ENCODE data around the gene GRIK5.

Gene GRIK5

DNA sequence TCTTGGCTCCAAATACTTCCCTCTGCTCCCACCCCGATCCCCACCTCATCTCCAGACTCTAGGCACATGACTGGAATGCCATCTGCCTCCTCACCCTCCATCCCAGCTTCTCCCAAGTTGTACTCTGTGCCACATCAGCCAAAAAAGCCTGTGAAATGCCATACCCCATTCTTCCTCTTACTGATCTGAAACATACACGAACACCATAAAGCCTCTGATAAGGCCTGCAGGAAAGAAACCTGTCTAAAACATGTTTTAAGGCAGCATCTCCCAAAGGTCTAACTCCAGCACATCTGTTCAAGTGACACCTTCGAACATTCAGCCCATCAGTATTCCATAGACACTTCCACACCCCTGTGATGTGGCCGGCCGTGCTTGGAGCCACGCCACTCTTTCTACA, 5.6 kb downstream of the GRIK5 start:
- H3K4me3 ChIP-seq (ENCODE audit: low read depth, low read length): no peak overlapping the region
- TF ChIP-seq, protein P1, sequence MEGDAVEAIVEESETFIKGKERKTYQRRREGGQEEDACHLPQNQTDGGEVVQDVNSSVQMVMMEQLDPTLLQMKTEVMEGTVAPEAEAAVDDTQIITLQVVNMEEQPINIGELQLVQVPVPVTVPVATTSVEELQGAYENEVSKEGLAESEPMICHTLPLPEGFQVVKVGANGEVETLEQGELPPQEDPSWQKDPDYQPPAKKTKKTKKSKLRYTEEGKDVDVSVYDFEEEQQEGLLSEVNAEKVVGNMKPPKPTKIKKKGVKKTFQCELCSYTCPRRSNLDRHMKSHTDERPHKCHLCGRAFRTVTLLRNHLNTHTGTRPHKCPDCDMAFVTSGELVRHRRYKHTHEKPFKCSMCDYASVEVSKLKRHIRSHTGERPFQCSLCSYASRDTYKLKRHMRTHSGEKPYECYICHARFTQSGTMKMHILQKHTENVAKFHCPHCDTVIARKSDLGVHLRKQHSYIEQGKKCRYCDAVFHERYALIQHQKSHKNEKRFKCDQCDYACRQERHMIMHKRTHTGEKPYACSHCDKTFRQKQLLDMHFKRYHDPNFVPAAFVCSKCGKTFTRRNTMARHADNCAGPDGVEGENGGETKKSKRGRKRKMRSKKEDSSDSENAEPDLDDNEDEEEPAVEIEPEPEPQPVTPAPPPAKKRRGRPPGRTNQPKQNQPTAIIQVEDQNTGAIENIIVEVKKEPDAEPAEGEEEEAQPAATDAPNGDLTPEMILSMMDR (IDR thresholded peaks at IDR 0.05; ENCODE audit: low read depth, low read length, missing control alignments): no peak
- DNase-seq (ENCODE audit: low read depth): no peak

DNA sequence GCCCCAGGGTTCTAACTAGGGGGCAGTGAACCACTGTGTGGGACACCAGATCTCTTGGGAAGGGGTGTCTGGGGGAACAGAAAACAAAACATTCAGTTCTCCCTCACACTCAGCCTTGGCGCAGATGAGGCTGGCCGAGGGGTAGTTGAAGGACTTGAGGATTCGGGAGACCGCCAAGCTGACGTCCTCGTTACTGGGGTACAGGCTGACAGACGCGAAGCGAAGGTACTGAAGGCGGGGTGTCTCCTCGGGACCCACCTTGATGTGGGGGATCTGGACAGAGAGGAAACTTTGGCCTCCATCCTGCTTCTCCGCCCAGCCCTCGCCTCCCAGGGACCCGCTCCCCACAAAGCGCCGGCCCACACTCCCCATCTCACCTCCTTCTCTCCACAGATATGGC, 7.6 kb downstream of the GRIK5 start:
- H3K4me3 ChIP-seq (ENCODE audit: low read depth, low read length): no peak overlapping the region
- TF ChIP-seq, protein P1 (IDR thresholded peaks at IDR 0.05; ENCODE audit: low read depth, low read length, missing control alignments): no peak
- no peak for DNase-seq (ENCODE audit: low read depth)

GRCh38 chr19:42060117-42060516, 9.9 kb downstream of the GRIK5 start:
- TF ChIP-seq, protein P1 (IDR thresholded peaks at IDR 0.05; ENCODE audit: low read depth, low read length, missing control alignments): no peak
- H3K4me3 ChIP-seq (ENCODE audit: low read depth, low read length): no peak overlapping the region
- DNase-seq (ENCODE audit: low read depth): no peak

DNA sequence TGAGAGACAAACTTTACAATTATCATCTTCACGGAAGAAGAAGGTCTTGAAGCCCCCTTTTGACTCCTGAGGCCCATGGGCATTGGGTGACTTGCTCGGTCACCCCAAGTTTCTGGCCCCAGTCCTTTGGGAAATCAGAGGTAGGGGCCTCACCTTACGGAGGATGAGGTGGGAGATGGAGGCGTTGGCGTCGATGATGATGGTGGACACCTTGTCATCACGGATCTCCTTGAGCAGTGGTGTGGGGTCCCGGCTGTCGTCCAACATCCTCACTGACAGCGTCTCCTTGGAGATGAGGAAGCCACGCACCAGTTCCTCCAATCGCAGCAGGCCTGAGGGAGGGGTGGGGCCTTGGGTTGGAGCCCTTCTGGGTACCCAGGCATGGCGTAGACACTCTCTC, 10.8 kb downstream of the GRIK5 start:
- TF ChIP-seq, protein P1 (IDR thresholded peaks at IDR 0.05; ENCODE audit: low read depth, low read length, missing control alignments): no peak

DNA sequence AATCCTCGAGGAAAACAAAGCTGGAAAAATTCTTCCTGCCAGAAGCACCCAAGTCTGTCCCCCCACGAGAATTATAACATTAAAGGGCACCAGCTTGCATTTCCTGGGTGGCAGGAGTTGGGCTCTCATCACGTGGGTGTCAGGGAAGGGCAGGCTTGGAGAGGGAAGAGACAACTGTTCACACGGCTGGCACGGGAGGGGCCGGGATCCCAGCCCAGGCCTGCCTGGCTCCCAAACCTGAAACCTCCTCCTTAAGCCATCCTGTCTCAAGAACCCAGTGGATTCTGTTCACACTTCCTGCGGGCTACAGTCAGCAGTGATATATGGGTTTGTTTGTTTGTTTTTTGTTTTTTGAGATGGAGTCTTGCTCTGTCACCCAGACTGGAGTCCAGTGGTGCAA, 12.2 kb downstream of the GRIK5 start:
- TF ChIP-seq, protein P1 (IDR thresholded peaks at IDR 0.05; ENCODE audit: low read depth, low read length, missing control alignments): no peak
- no peak overlapping the region for H3K4me3 ChIP-seq (ENCODE audit: low read depth, low read length)
- DNase-seq (ENCODE audit: low read depth): no peak

More for the DNA sequence above, 10.8 kb downstream of the GRIK5 start:
- no peak for DNase-seq (ENCODE audit: low read depth)
- H3K4me3 ChIP-seq (ENCODE audit: low read depth, low read length): no peak overlapping the region

GRCh38 chr19:42054205-42054604, 15.8 kb downstream of the GRIK5 start:
- TF ChIP-seq, protein P1 (IDR thresholded peaks at IDR 0.05; ENCODE audit: low read depth, low read length, missing control alignments): no peak
- no peak overlapping the region for H3K4me3 ChIP-seq (ENCODE audit: low read depth, low read length)
- no peak for DNase-seq (ENCODE audit: low read depth)

- TF ChIP-seq, protein P1 (IDR thresholded peaks at IDR 0.05; ENCODE audit: low read depth, low read length, missing control alignments): no peak
- H3K4me3 ChIP-seq (ENCODE audit: low read depth, low read length): no peak overlapping the region
- DNase-seq (ENCODE audit: low read depth): no peak
These were observed 16.7 kb downstream of the GRIK5 start for GRCh38 chr19:42053037-42053935.

Measured in GM12864 (cell line).